GM18951 (cell line): ENCODE data around the gene THEM5.
"Not testable (repeated sequence)": the region's sequence is repeated elsewhere in the genome, so short reads cannot be mapped to it uniquely, and the experiment has no call there.

Experiments
- POLR2A ChIP-seq: IDR thresholded peaks from 4 replicates; pipeline ENCODE4 v1.6.1; 2011; ENCODE audit warnings: mild to moderate bottlenecking; ENCODE audit not compliant: insufficient read length, insufficient read depth; ENCODE audit errors: extremely low read depth
- in situ Hi-C: fragments of 300-500 bp; cut with MboI; formaldehyde crosslinking; loops from one replicate; pipeline ENCODE4 v1.12.0; 2022; ENCODE audit warnings: low sequenced_read_pairs, mixed read lengths, inconsistent platforms; ENCODE audit not compliant: unreplicated experiment

The THEM5 gene

DNA sequence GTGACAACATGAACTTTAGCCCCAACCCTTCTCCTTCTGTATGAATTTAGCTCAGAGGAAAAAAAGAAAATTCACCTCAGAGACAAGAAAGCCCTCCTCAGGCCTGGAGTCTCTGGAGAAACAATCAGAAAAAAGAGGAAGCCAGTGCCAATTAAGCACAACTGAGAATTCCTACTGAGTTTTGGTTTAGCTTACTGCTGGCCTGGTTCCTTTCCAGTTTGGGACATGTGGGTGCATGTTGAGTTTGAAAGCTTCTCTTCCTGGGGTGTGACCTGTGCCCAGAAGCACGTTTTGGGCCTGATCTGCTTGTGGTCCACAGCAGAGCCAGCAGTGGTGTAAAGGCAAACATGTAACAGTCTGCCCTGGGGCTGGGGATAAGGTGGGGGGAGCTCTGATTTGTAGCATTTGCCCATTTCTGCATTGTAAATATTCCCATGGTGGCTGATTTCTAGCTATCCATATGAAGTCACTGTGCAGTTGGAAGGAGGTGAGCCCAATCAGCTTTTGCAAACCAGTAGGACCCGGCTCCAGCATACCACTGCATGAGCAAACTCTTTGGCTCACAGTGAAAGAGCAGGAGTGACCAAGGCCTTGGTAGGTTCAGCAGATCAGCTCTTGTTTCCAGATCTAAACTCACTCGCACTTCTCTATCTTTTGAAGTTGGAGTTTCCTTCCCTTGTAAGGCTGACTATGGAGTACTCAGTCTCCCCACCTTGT, 4.7 kb upstream of the THEM5 start:
- in situ Hi-C loops: no loop called here
- TF ChIP-seq POLR2A: no peak

DNA sequence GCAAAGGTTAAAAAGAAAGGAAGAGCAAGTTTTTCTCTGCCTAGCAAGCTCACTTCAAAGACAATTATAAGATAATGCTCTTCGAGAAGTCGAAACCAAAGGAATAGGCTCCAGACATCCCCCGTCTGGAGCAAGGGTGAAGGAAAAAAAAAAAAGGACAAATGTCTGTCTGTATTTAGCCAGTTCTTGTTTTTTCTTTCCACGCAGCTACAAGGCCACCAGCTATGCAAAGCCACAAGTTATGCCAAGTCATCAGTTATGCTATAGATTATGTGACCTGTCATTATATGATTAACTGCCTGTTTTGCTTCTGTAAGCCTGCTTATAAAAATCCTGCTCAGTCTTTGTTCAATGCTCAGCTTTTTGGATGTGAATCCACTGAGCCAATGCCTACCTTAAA, 2.4 kb upstream of the THEM5 start:
- TF ChIP-seq POLR2A: no peak
- in situ Hi-C loops: no loop called here

DNA sequence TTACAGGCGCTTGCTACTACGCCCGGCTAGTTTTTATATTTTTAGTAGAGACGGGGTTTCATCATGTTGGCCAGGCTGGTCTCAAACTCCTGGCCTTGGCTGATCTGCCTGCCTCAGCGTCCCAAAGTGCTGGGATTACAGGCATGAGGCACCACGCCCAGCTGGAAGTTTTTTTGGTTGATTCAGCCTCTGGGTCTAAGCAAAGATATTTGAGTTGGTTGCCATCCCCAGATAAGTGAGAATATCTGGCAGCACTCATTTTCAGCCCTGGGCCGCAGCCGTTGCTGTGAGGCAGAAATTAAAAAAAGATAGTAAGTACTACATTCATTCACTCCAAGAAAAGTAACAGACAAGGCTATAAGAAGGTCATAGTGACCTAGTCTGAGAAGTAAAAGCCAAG, 2.0 kb upstream of the THEM5 start:
- in situ Hi-C loops: not testable (repeated sequence)

DNA sequence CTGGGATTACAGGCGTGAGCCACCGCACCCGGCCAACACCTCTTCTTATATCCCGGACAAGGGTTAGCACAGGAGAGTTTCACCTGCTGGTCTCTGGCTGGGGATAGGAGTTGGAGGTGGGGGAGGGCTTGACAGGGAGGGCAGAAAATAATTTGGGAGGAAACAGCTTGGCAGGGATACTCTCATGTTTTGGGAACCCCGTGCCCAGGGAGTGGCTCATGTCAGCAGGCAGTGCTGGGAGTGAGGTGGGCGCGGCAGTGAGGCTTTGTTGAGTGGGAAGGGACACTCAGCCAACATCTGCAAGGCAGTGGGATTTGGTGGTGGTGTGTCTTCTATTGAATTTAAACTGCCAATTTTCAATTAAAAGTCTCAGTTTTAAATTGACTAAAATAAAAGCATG, 1.1 kb upstream of the THEM5 start:
- TF ChIP-seq POLR2A: no peak
- in situ Hi-C loops: no loop called here

DNA sequence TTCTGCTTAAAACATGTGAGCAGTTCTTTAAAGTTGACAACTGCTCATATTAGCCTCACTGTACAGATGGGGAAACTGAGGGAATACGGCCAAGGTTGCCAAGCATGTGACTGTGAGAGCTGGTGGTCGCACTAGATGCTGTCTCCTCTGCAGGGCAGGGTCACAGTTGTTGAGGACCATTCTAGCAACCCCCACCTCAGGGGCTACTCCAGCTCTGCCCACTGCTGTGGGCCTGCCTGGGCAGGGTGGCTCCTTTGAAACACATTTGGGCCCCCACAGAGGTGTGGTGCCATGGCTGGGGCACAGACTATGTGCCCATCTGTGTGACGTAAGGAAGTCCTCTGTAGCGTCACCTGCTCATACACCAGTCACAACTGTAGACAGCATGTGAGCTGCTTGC, 779 bp downstream of the THEM5 start:
- in situ Hi-C loops: no loop called here

DNA sequence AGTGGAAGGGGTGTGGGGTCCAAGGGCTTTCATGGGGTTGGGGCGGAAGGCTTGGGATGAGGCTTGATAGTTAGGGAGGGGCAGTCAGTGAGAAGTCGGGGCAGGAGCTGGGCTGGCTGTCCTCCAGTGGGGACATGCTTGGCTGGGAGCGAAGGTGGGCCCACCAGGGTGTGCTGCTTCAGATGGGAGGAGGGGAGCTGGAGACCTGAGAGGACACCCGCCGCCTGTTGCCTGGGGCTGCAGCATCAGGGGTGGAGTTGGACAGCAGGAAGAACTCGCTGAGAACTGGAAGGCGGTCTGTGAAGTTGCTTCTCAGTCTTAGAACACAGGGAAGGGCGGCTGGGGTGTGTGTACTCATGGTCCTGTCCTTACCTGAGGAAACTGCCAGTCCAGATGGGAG, 1.6 kb downstream of the THEM5 start:
- in situ Hi-C loops: no loop called here
- TF ChIP-seq POLR2A: no peak

More for the DNA sequence above, 779 bp downstream of the THEM5 start:
- no peak for TF ChIP-seq POLR2A

DNA sequence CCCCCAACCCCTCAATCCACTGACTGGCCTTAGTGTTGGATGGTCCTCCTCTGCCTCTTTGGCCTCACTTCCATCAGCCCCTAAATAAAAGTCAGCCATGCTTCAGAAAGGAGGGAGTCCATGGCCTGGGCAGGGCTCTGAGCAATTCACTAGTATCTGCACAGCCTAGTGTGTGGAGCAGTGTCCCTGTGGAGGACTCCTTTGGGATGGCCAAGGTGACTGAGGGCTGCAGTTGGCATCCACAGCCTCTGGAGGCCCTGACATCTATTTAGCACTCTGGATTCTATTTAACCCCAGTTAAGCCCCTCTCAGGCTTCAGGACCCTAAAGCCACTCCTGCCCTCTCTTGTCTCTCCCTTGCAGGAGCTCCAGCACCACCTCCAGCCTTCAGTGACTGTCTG, 3.6 kb downstream of the THEM5 start:
- no peak for TF ChIP-seq POLR2A
- in situ Hi-C loops: loop anchor here (25.0 kb wide), 1 partner anchor 263 kb away; no protein-coding TSS in a partner anchor

DNA sequence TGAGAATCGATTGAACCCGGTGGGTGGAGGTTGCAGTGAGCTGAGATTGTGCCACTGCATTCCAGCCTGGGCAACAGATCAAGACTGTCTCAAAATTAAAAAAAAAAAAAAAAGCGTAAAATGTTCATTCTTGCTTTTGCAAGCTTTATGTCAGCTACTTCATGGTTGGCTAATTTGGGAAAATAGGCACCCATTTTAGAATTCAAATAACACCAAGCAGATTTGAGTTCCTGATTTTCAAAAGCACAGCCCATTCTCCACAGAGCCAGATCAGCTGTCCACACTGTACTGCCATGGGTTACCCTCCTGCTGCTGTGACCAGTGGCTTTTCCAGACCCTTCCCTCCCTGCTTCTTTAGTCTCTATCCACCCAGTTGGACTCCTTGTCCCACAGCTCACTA, 4.4 kb downstream of the THEM5 start:
- no peak for TF ChIP-seq POLR2A
- in situ Hi-C loops: loop anchor here (25.0 kb wide), 1 partner anchor 262 kb away; no protein-coding TSS in a partner anchor

DNA sequence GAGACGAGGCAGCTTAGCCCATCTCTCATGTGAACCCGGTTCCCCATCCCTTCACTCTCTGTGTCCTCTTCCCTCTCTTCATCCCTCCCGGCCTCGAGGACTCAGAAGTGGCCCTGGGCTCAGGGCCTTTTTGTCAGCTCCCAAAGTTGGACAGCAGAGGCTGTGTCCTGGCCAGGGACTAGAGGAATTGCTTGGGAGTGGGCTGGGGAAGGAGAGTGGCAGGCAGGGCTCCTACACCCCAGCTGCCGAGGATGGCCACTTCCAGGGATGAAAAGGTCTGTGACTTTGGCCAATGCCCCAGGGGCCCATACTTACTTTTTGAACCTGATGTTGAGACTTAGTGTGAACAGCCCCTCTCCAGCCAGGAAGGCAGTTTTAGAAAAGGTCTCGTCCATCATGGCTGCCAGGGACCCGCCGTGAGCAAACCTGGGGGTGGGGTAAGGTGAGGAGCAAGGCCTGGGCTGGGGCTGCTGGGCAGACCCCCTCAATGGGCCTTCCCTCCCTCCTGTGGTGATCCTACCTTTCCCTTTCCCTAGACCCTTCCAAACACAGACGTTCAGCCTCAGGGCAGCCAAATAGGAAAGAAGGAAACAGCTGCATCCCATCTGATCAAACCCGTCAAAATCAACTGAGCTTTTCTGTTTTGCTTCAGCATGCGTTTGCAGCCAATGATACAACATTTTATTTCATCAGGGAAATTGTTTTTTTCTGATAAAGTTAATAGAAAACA, 5.5 kb downstream of the THEM5 start:
- in situ Hi-C loops: loop anchor here (25.0 kb wide), 1 partner anchor 261 kb away; no protein-coding TSS in a partner anchor
- no peak for TF ChIP-seq POLR2A

DNA sequence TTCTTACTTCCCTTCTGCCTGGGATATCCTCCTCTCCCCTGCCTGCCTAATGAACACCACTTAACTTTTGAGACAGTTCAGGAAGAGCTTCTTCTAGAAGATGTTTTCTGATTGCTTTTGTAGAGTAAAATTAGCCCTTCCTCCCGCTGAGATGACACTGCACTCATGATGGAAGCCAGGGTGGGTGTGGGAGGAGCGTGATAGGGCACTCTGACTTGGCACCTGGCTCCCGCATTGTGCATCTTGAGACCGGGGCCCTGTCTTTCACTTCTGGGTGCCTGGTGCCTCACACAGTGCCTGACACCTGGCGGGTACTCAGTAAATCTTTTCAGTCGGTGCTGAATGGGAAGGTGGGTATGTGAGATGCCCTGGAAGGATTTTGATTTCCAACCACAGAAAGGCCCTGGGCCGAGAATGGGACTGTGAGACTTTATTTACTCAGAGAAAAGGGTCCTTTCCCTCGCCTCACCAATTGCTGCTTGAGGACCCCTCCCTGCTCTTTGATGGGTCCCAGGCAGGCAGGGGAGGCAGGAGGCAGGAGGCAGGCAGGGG, 6.8 kb downstream of the THEM5 start:
- no peak for TF ChIP-seq POLR2A
- in situ Hi-C loops: loop anchor here (25.0 kb wide), 1 partner anchor 259 kb away; no protein-coding TSS in a partner anchor

DNA sequence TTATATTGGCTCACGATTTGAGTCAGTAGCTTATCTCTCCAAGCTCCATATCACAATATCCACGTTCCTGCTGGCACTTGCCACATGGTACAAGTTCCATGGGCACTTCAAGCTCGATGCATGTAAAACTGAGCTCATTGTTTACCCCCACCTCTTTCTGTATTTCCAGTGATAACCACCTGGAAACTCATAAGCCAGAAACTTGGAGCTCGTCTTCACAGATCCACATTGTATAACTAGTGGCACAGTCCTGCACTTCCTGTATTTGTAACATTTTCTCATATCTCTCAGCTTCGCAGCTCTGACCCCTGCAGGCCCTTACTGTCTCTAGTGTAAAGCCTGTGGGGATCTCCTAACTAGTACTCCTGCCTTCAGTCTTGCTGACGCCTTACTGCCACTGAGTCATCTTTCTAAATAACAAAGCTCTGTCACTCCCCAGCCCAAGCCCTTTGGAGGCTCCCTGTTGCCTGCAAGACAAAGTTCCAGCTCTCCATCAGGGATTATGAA, 7.4 kb downstream of the THEM5 start:
- in situ Hi-C loops: loop anchor here (25.0 kb wide), 1 partner anchor 259 kb away; no protein-coding TSS in a partner anchor
- no peak for TF ChIP-seq POLR2A

DNA sequence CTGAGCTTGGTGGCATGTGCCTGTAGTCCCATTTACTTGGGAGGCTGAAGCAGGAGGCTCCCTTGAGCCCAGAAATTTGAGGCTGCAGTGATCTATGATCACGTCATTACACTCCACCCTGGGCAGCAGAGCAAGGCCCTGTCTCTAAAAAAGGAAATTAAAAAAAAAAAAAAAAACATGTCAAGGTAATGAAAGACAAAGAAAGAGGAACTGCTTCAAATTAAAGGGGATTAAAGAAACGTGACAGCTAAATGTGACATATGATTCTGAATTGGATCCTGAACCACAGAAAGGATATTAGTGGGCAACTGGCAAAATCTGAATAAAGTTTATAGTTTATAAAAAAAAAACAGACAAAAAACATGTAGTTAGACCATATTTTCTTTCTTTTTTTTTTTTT, 10.1 kb downstream of the THEM5 start:
- in situ Hi-C loops: loop anchor here (25.0 kb wide), 1 partner anchor 256 kb away; no protein-coding TSS in a partner anchor
- no peak for TF ChIP-seq POLR2A

DNA sequence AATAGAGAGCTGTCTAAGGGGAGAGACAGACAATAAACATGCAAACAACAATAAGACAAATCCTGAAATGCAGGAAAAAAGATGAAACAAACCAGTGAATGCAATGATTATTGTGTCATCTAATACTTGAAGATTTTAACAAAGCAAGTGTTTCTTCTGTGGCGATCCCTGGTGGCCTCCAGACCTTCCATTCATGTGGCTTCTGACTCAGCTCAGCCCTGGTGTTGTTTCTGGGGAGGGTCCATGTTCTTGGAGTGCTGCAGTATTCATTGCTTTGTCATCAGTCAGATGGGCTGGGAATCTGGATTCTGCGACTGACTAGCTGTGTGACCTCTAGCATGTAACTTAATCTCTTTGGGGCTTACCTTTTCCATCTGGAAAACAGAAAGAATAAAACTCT, 12.4 kb downstream of the THEM5 start:
- TF ChIP-seq POLR2A: no peak
- in situ Hi-C loops: loop anchor here (25.0 kb wide), 1 partner anchor 254 kb away; no protein-coding TSS in a partner anchor
